A549 (cell line): ENCODE data around the gene PRPS1. TPM values are rescaled to one million over a fixed set of nuclear protein-coding genes. Genes with fewer than 3 reads are reported as not detected.

Source experiments
- ATAC-seq, 2 experiments: fragments of 200-7000 bp in 1 of 2; fragments of >200 bp in 1 of 2; cut with Nextera tagmentation in 1 of 2; cut with Tn5 transposase in 1 of 2; 3 replicates each; pipeline versions ENCODE4 v1.8.0 to v1.9.1; 2018 to 2020; ENCODE audit warnings: mild to moderate bottlenecking in 1 of 2, moderate library complexity in 1 of 2
- CTCF ChIA-PET: fragments of 300-600 bp; sonication (Branson Sonifier 250); formaldehyde crosslinking; extraction: SDS; loops from one replicate; lab custom pipeline; 2021; ENCODE audit warnings: antibody characterized with exemption, inconsistent platforms; lab: Yijun Ruan, JAX
- POLR2A ChIA-PET: fragments of 350-600 bp; formaldehyde crosslinking; extraction: SDS; loops from one replicate; lab custom pipeline; 2021; ENCODE audit warnings: antibody characterized with exemption, inconsistent platforms; lab: Yijun Ruan, JAX
- DNase-seq, 2 experiments: peaks; one replicate each; pipeline versions ENCODE4 v3.0.0 to v3.0.0-alpha.2; 2011 to 2016; ENCODE audit warnings: low read depth in 1 of 2, low spot score in 1 of 2
- FAIRE-seq: peaks from 2 replicates; lab custom pipeline; 2011; peaks lifted over from hg19 to GRCh38; lab: Jason Lieb, UNC
- H3K27ac ChIP-seq, 2 experiments: fragments of >200 bp; sonication (Bioruptor Twin); formaldehyde crosslinking; 3 replicates each; pipeline ENCODE4 v1.5.1; 2016 to 2017
- H3K4me1 ChIP-seq: fragments of >200 bp; sonication (Bioruptor Twin); formaldehyde crosslinking; 3 replicates; pipeline ENCODE4 v1.6.1; 2016
- H3K4me2 ChIP-seq: fragments of >200 bp; sonication (Bioruptor Twin); formaldehyde crosslinking; 3 replicates; pipeline ENCODE4 v1.6.1; 2016
- H3K4me3 ChIP-seq: fragments of >200 bp; sonication (Bioruptor Twin); formaldehyde crosslinking; 3 replicates; pipeline ENCODE4 v1.5.1; 2016
- H3K9me3 ChIP-seq: fragments of >200 bp; sonication (Bioruptor Twin); formaldehyde crosslinking; 3 replicates; pipeline ENCODE4 v1.6.1; 2016
- CBX2 ChIP-seq: fragments of 200-600 bp; sonication (generic); IDR thresholded peaks from 2 replicates; pipeline ENCODE4 v1.6.1; 2016; ENCODE audit warnings: low read depth, mild to moderate bottlenecking, borderline replicate concordance
- CBX8 ChIP-seq: fragments of 200-600 bp; sonication (generic); IDR thresholded peaks from 2 replicates; pipeline ENCODE4 v1.6.1; 2016
- CHD2 ChIP-seq: fragments of 150-350 bp; IDR thresholded peaks from 2 replicates; pipeline ENCODE4 v1.6.1; 2014; ENCODE audit warnings: low read length; ENCODE audit not compliant: partially characterized antibody
- CHD4 ChIP-seq: fragments of 200-600 bp; sonication (generic); IDR thresholded peaks from 2 replicates; pipeline ENCODE4 v1.6.1; 2016; ENCODE audit warnings: antibody characterized with exemption, mild to moderate bottlenecking, borderline replicate concordance
- EP300 ChIP-seq, 2 experiments: fragments of >200 bp; sonication (Bioruptor Twin); formaldehyde crosslinking; IDR thresholded peaks; 2 replicates in 1 of 2; 3 replicates in 1 of 2; pipeline ENCODE4 v1.6.1; 2016 to 2017
- FOSB ChIP-seq: fragments of 250-450 bp; sonication (Bioruptor Pico); IDR thresholded peaks from 2 replicates; pipeline ENCODE4 v1.5.0; 2020; ENCODE audit warnings: mild to moderate bottlenecking, moderate library complexity
- FOSL2 ChIP-seq, 2 experiments: fragments of 450-650 bp in 1 of 2; fragments of >200 bp in 1 of 2; sonication (Bioruptor Twin) in 1 of 2; formaldehyde crosslinking; IDR thresholded peaks; 2 replicates each; pipeline versions ENCODE4 v1.5.0 to v1.6.1; 2016 to 2020; ENCODE audit warnings: mild to moderate bottlenecking in 1 of 2, moderate library complexity in 1 of 2
- FOXS1 ChIP-seq: fragments of 250-450 bp; sonication (Bioruptor Pico); IDR thresholded peaks from 2 replicates; pipeline ENCODE4 v1.5.0; 2020; ENCODE audit warnings: mild to moderate bottlenecking, moderate library complexity
- HEYL ChIP-seq: fragments of 250-450 bp; sonication (Bioruptor Pico); IDR thresholded peaks from 2 replicates; pipeline ENCODE4 v1.8.0; 2021; ENCODE audit warnings: mild to moderate bottlenecking, moderate library complexity
- JUN ChIP-seq, 2 experiments: fragments of >200 bp; sonication (Bioruptor Twin); formaldehyde crosslinking; IDR thresholded peaks; 2 replicates in 1 of 2; 3 replicates in 1 of 2; pipeline ENCODE4 v1.6.1; 2016 to 2017
- MAFK ChIP-seq: fragments of 450-650 bp; IDR thresholded peaks from 2 replicates; pipeline ENCODE4 v1.6.1; 2014; ENCODE audit not compliant: partially characterized antibody
- MAZ ChIP-seq: fragments of 150-350 bp; IDR thresholded peaks from 2 replicates; pipeline ENCODE4 v1.6.1; 2014; ENCODE audit warnings: antibody characterized with exemption, low read depth, low read length, borderline replicate concordance
- MYC ChIP-seq: IDR thresholded peaks from 2 replicates; pipeline ENCODE4 v1.6.1; 2012; ENCODE audit warnings: mild to moderate bottlenecking, inconsistent platforms, low read length, improper control_type of control experiment, borderline replicate concordance
- NFE2L2 ChIP-seq: fragments of 150-350 bp; conservative IDR thresholded peaks from 2 replicates; pipeline ENCODE4 v1.6.1; 2014; ENCODE audit warnings: low read length
- NR3C1 ChIP-seq: fragments of >200 bp; sonication (Bioruptor Twin); formaldehyde crosslinking; IDR thresholded peaks from 3 replicates; pipeline ENCODE4 v1.6.1; 2017
- PHF8 ChIP-seq: fragments of 200-600 bp; sonication (generic); IDR thresholded peaks from 2 replicates; pipeline ENCODE4 v1.6.1; 2016; ENCODE audit warnings: low read depth, mild to moderate bottlenecking, antibody characterized with exemption, moderate library complexity, borderline replicate concordance
- POLR2AphosphoS2 ChIP-seq: conservative IDR thresholded peaks from 2 replicates; pipeline ENCODE4 v1.6.1; 2012; ENCODE audit warnings: low read length, improper control_type of control experiment, inconsistent platforms
- RAD21 ChIP-seq, 2 experiments: fragments of >200 bp in 1 of 2; sonication (Bioruptor Twin) in 1 of 2; formaldehyde crosslinking in 1 of 2; IDR thresholded peaks in 1 of 2; conservative IDR thresholded peaks in 1 of 2; 2 replicates in 1 of 2; 3 replicates in 1 of 2; pipeline ENCODE4 v1.6.1; 2012 to 2018; ENCODE audit warnings: inconsistent platforms in 1 of 2
- RNF2 ChIP-seq: fragments of 200-600 bp; sonication (generic); IDR thresholded peaks from 2 replicates; pipeline ENCODE4 v1.6.1; 2016; ENCODE audit warnings: low read depth, mild to moderate bottlenecking, antibody characterized with exemption, moderate library complexity, borderline replicate concordance
- SREBF2 ChIP-seq: fragments of 450-650 bp; IDR thresholded peaks from 2 replicates; pipeline ENCODE4 v1.6.1; 2014; ENCODE audit warnings: mild to moderate bottlenecking, moderate library complexity
- TFCP2L1 ChIP-seq: fragments of 250-450 bp; sonication (Bioruptor Pico); IDR thresholded peaks from 2 replicates; pipeline ENCODE4 v1.5.0; 2021; ENCODE audit warnings: mild to moderate bottlenecking
- TP53 ChIP-seq: fragments of 250-450 bp; sonication (Bioruptor Pico); IDR thresholded peaks from 2 replicates; pipeline ENCODE4 v1.5.0; 2021; ENCODE audit warnings: mild to moderate bottlenecking, moderate library complexity
- WGBS: methylation state at CpG from one replicate; pipeline ENCODE4 v1.1.6; 2017; ENCODE audit errors: missing lambda C conversion rate; 5-methylcytosine and 5-hydroxymethylcytosine counted together
- polyA plus RNA-seq, 4 experiments: library from polyadenylated mRNA; depleted of rRNA in 3 of 4; stranded (reverse); fragments of >200 nt; fragmentation: RNase III in 1 of 4; extraction: RNeasy Plus Mini Kit Qiagen cat#74134 plus additional on column Dnase treatment in 1 of 4; gene quantifications; 2 replicates in 3 of 4; 3 replicates in 1 of 4; pipeline ENCODE4 v1.2.3, GENCODE V29; 2011 to 2017
- TF ChIP-seq, protein P1 (sequence below): fragments of 250-450 bp; sonication (Bioruptor Pico); IDR thresholded peaks from 2 replicates; pipeline ENCODE4 v1.5.0; 2021; ENCODE audit warnings: mild to moderate bottlenecking, moderate library complexity, borderline replicate concordance
- TF ChIP-seq, protein P2 (sequence below): fragments of 200-600 bp; sonication (generic); IDR thresholded peaks from 2 replicates; pipeline ENCODE4 v1.6.1; 2016; ENCODE audit warnings: antibody characterized with exemption, mild to moderate bottlenecking, moderate library complexity
- TF ChIP-seq, protein P3 (sequence below): fragments of >200 bp; sonication (Bioruptor Twin); formaldehyde crosslinking; IDR thresholded peaks from 3 replicates; pipeline ENCODE4 v1.5.1; 2016
- TF ChIP-seq, protein P4 (sequence below): IDR thresholded peaks from 2 replicates; pipeline ENCODE4 v1.6.1; 2012
- TF ChIP-seq, protein P5 (sequence below): fragments of 150-350 bp; IDR thresholded peaks from 2 replicates; pipeline ENCODE4 v1.6.1; 2014; ENCODE audit warnings: low read depth, mild to moderate bottlenecking, low read length

Gene PRPS1
- polyA plus RNA-seq, 2 of the 4 experiments (the other 2 are of a cell fraction), result 121 to 140 TPM

DNA sequence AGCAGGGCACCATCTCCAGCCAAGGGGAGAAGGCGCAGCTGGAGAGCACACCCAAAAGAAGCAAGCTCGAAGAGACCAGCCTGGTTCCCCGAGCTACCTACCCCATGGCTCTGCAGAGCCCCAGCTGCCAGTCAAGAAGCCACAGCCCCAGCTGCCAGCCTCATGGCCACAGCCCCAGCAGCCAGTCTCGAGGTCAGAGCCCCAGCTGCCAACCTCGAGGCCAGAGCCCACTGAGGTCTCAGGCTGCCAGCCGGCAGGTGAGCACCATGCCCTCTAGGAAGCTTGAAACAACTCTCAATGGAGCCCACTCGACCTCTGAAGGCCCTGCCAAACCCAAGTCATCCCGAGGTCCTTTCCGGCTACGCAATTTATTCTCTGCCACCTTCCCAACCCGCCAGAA, 27.0 kb upstream of the PRPS1 start:
- FAIRE-seq, result no peak
- 69% methylated on average over 5 of the region's 11 CpGs for WGBS
- Histone ChIP-seq H3K9me3 (no peaks in the 10 kb centered on the region), H3K27ac (no peak overlapping the region), H3K4me2 (no peak overlapping the region), H3K4me3 (no peak overlapping the region), H3K4me1 (no peaks in the 10 kb centered on the region)
- ChIA-PET POLR2A (no interaction called here), CTCF (no interaction called here)
- DNase-seq, result no peak
- no peak for ATAC-seq
- TF ChIP-seq PHF8 (no peak), TFCP2L1 (CRISPR knock-in tag) (no peak), NR3C1 (no peak), CBX8 (no peak), EP300 (IDR thresholded peaks at IDR 0.05) (no peak), MYC (no peak), FOXS1 (CRISPR knock-in tag) (no peak), JUN (IDR thresholded peaks at IDR 0.05) (no peak), RAD21 (conservative IDR thresholded peaks at IDR 0.05 in 1 of 2, IDR thresholded peaks at IDR 0.05 in 1 of 2) (no peak), FOSB (CRISPR knock-in tag) (no peak), SREBF2 (no peak), HEYL (CRISPR knock-in tag) (no peak), TP53 (no peak), MAFK (no peak)
- TF ChIP-seq, protein P1, sequence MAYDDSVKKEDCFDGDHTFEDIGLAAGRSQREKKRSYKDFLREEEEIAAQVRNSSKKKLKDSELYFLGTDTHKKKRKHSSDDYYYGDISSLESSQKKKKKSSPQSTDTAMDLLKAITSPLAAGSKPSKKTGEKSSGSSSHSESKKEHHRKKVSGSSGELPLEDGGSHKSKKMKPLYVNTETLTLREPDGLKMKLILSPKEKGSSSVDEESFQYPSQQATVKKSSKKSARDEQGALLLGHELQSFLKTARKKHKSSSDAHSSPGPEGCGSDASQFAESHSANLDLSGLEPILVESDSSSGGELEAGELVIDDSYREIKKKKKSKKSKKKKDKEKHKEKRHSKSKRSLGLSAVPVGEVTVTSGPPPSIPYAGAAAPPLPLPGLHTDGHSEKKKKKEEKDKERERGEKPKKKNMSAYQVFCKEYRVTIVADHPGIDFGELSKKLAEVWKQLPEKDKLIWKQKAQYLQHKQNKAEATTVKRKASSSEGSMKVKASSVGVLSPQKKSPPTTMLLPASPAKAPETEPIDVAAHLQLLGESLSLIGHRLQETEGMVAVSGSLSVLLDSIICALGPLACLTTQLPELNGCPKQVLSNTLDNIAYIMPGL (CRISPR knock-in tag), result no peak
- TF ChIP-seq, protein P2, sequence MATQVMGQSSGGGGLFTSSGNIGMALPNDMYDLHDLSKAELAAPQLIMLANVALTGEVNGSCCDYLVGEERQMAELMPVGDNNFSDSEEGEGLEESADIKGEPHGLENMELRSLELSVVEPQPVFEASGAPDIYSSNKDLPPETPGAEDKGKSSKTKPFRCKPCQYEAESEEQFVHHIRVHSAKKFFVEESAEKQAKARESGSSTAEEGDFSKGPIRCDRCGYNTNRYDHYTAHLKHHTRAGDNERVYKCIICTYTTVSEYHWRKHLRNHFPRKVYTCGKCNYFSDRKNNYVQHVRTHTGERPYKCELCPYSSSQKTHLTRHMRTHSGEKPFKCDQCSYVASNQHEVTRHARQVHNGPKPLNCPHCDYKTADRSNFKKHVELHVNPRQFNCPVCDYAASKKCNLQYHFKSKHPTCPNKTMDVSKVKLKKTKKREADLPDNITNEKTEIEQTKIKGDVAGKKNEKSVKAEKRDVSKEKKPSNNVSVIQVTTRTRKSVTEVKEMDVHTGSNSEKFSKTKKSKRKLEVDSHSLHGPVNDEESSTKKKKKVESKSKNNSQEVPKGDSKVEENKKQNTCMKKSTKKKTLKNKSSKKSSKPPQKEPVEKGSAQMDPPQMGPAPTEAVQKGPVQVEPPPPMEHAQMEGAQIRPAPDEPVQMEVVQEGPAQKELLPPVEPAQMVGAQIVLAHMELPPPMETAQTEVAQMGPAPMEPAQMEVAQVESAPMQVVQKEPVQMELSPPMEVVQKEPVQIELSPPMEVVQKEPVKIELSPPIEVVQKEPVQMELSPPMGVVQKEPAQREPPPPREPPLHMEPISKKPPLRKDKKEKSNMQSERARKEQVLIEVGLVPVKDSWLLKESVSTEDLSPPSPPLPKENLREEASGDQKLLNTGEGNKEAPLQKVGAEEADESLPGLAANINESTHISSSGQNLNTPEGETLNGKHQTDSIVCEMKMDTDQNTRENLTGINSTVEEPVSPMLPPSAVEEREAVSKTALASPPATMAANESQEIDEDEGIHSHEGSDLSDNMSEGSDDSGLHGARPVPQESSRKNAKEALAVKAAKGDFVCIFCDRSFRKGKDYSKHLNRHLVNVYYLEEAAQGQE, result no peak
- TF ChIP-seq, protein P3, sequence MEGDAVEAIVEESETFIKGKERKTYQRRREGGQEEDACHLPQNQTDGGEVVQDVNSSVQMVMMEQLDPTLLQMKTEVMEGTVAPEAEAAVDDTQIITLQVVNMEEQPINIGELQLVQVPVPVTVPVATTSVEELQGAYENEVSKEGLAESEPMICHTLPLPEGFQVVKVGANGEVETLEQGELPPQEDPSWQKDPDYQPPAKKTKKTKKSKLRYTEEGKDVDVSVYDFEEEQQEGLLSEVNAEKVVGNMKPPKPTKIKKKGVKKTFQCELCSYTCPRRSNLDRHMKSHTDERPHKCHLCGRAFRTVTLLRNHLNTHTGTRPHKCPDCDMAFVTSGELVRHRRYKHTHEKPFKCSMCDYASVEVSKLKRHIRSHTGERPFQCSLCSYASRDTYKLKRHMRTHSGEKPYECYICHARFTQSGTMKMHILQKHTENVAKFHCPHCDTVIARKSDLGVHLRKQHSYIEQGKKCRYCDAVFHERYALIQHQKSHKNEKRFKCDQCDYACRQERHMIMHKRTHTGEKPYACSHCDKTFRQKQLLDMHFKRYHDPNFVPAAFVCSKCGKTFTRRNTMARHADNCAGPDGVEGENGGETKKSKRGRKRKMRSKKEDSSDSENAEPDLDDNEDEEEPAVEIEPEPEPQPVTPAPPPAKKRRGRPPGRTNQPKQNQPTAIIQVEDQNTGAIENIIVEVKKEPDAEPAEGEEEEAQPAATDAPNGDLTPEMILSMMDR, result no peak
- TF ChIP-seq, protein P4, sequence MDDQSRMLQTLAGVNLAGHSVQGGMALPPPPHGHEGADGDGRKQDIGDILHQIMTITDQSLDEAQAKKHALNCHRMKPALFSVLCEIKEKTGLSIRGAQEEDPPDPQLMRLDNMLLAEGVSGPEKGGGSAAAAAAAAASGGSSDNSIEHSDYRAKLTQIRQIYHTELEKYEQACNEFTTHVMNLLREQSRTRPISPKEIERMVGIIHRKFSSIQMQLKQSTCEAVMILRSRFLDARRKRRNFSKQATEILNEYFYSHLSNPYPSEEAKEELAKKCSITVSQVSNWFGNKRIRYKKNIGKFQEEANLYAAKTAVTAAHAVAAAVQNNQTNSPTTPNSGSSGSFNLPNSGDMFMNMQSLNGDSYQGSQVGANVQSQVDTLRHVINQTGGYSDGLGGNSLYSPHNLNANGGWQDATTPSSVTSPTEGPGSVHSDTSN, result no peak

DNA sequence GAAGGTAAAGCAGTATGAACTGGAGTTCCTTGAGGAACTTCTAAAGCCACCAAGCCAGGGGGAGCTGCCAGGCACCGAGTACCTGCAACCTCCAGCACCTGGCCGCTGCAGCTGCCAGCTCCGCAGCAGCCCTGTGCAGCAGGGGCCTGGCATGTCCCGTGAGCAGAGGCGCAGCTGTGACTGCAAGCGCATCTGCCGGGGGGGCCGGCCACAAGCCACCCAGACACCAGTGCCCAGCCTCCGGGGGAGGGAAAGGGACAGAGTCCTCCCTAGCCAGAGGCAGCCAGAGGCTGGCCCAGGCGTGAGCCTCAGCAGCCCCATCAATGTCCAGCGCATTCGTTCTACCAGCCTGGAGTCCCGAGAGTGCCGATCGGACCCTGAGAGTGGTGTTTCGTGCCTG, 26.6 kb upstream of the PRPS1 start:
- ChIA-PET POLR2A (no interaction called here), CTCF (interaction anchor here (1.0 kb wide), 1 partner anchor 13 kb away, joined by 3 read pairs; no protein-coding TSS in a partner anchor)
- H3K4me3 ChIP-seq, result no peak overlapping the region
- no peak for ATAC-seq
- H3K4me1 ChIP-seq, result no peaks in the 10 kb centered on the region
- no peak overlapping the region for H3K27ac ChIP-seq
- no peak for DNase-seq
- no peak overlapping the region for H3K4me2 ChIP-seq
- FAIRE-seq, result no peak
- no peaks in the 10 kb centered on the region for H3K9me3 ChIP-seq
- WGBS, result no CpG with 5 or more reads among the region's 16 CpGs
- TF ChIP-seq CHD4 (no peak), FOSL2 (IDR thresholded peaks at IDR 0.05) (no peak), FOSL2 (CRISPR knock-in tag; IDR thresholded peaks at IDR 0.05) (no peak), JUN (IDR thresholded peaks at IDR 0.05) (no peak), CHD2 (no peak), POLR2AphosphoS2 (no peak), NFE2L2 (no peak), RNF2 (no peak), CBX2 (no peak), RAD21 (conservative IDR thresholded peaks at IDR 0.05 in 1 of 2, IDR thresholded peaks at IDR 0.05 in 1 of 2) (no peak), MAZ (no peak)
- TF ChIP-seq, protein P5, sequence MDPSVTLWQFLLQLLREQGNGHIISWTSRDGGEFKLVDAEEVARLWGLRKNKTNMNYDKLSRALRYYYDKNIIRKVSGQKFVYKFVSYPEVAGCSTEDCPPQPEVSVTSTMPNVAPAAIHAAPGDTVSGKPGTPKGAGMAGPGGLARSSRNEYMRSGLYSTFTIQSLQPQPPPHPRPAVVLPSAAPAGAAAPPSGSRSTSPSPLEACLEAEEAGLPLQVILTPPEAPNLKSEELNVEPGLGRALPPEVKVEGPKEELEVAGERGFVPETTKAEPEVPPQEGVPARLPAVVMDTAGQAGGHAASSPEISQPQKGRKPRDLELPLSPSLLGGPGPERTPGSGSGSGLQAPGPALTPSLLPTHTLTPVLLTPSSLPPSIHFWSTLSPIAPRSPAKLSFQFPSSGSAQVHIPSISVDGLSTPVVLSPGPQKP, result no peak
- TF ChIP-seq, protein P4, result no peak
